Transverse colon (tissue), 4 donors: Measurements from ENCODE around the gene CCNY. TPM values are rescaled to one million over a fixed set of nuclear protein-coding genes. Genes with fewer than 3 reads are reported as not detected.

Experiments used
- DNase-seq: peaks from one replicate; pipeline ENCODE4 v3.0.0-alpha.2; 2019
- H3K27ac ChIP-seq, 4 donors: fragments of 200-600 bp; sonication (generic); 2 replicates each; pipeline ENCODE4 v1.5.1; 2016 to 2018; ENCODE audit warnings: inconsistent platforms in 4 of 4
- H3K27me3 ChIP-seq: fragments of 200-600 bp; sonication (generic); 2 replicates; pipeline ENCODE4 v1.5.1; 2017; ENCODE audit warnings: inconsistent platforms
- H3K36me3 ChIP-seq, 4 donors: fragments of 200-600 bp; sonication (generic); 2 replicates each; pipeline ENCODE4 v1.5.1; 2017 to 2019; ENCODE audit warnings: inconsistent platforms in 4 of 4
- H3K4me1 ChIP-seq, 4 donors: fragments of 200-600 bp; sonication (generic); 2 replicates each; pipeline ENCODE4 v1.5.1; 2017 to 2020; ENCODE audit warnings: inconsistent platforms in 4 of 4
- H3K4me3 ChIP-seq, 4 donors: fragments of 200-600 bp; sonication (generic); 1 replicate in 1 of 4; 2 replicates in 3 of 4; pipeline versions ENCODE4 v1.5.1 to v1.6.1; 2017 to 2019; ENCODE audit warnings: inconsistent platforms in 4 of 4
- H3K9me3 ChIP-seq, 2 donors: fragments of 200-600 bp; sonication (generic); 2 replicates each; pipeline ENCODE4 v1.5.1; 2017 to 2019; ENCODE audit warnings: inconsistent platforms in 2 of 2
- CTCF ChIP-seq, 5 experiments: fragments of 200-600 bp in 3 of 5; fragments of 450-650 bp in 2 of 5; sonication (generic) in 3 of 5; IDR thresholded peaks; 1 replicate in 2 of 5; 2 replicates in 3 of 5; pipeline ENCODE4 v1.5.1; 2016 to 2017; ENCODE audit warnings: antibody characterized with exemption in 5 of 5, inconsistent platforms in 3 of 5, mild to moderate bottlenecking in 2 of 5, moderate library complexity in 1 of 5
- EP300 ChIP-seq: sonication (generic); formaldehyde crosslinking; IDR thresholded peaks from one replicate; pipeline ENCODE4 v1.6.1; 2017; ENCODE audit warnings: antibody characterized with exemption, low read depth
- POLR2A ChIP-seq: fragments of 450-650 bp; IDR thresholded peaks from one replicate; pipeline ENCODE4 v1.6.1; 2016; ENCODE audit warnings: antibody characterized with exemption, mild to moderate bottlenecking, moderate library complexity
- POLR2AphosphoS5 ChIP-seq, 3 donors: sonication (generic); formaldehyde crosslinking; IDR thresholded peaks; one replicate each; pipeline ENCODE4 v1.6.1; 2016; ENCODE audit warnings: antibody characterized with exemption in 3 of 3
- WGBS, 2 donors: methylation state at CpG; one replicate each; pipeline ENCODE4 v1.1.5; 2018; ENCODE audit warnings: low coverage in 1 of 2; 5-methylcytosine and 5-hydroxymethylcytosine counted together
- in situ Hi-C, 4 donors: fragments of 200-750 bp; cut with MboI; loops; one replicate each; pipeline versions ENCODE4 v1.15.0 to v1.15.1; 2017; ENCODE audit warnings: low sequenced_read_pairs in 3 of 4, low pct_ligation_motif_present in 1 of 4, low pct_unique_long_range_greater_than_20kb in 1 of 4
- intact Hi-C: fragments of 100-400 bp; cut with DNase I; formaldehyde crosslinking; loops from one replicate; pipeline ENCODE4 v1.15.1; 2023; ENCODE audit warnings: low total_unique reads
- total RNA-seq, 4 donors: library from RNA; depleted of rRNA; stranded (reverse); fragments of >200 nt; gene quantifications; one replicate each; pipeline ENCODE4 v1.1.0, GENCODE V29; 2016

Gene CCNY
- total RNA-seq, 4 donors from 2014 or later: 19.5 to 53.9 (median 41.4) TPM

- DNase-seq: no peak
- 86 to 100% methylated on average over 1 to 6 of the region's 6 CpGs for WGBS, 2 donors
Observed at GRCh38 chr10:35581655-35582054, 245.3 kb downstream of the CCNY start.

DNA sequence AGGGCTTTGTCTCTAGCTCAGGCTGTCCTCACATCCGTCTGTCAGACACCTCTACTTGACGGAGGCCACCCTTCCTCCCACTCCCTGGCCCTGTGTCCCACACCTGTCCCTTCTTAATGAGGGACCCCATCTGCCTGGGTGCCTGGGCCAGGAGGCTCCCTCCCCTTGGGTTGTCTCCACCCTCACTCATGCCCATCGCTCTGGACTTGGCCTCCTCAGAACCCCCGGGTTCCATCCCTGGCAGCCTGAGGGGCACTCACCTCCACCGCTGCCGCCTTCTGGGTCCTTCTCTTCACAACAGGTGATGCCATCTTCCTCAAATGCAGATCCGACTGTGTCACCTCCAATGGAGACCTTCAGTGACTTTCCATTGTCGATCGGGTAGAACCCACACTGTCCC lies 248.6 kb downstream of the CCNY start:
- 93 to 94% methylated on average over 3 to 8 of the region's 9 CpGs for WGBS, 2 donors
- no peaks in the 10 kb centered on the region for H3K9me3 ChIP-seq
- intact Hi-C loops (no loop called here), in situ Hi-C loops (loop anchor here in 1 of 4 donors (25.0 kb wide), 1 partner anchor 348 kb away; no protein-coding TSS in a partner anchor)
- no peak for TF ChIP-seq EP300
- H3K27ac ChIP-seq: no peak overlapping the region
- H3K4me3 ChIP-seq: no peak overlapping the region
- H3K36me3 ChIP-seq: no peaks in the 10 kb centered on the region
- no peak for DNase-seq
- no peaks in the 10 kb centered on the region for H3K4me1 ChIP-seq
- no peaks in the 10 kb centered on the region for H3K27me3 ChIP-seq

More at GRCh38 chr10:35581655-35582054, 245.3 kb downstream of the CCNY start:
- in situ Hi-C loops (loop anchor here in 1 of 4 donors (25.0 kb wide), 1 partner anchor 344 kb away; no protein-coding TSS in a partner anchor), intact Hi-C loops (no loop called here)
- Histone ChIP-seq H3K27me3 (no peaks in the 10 kb centered on the region), H3K4me3 (no peak overlapping the region), H3K4me1 (no peaks in the 10 kb centered on the region), H3K27ac (no peak overlapping the region), H3K36me3 (no peaks in the 10 kb centered on the region), H3K9me3 (no peaks in the 10 kb centered on the region)
- TF ChIP-seq EP300 (no peak), POLR2A (no peak)

DNA sequence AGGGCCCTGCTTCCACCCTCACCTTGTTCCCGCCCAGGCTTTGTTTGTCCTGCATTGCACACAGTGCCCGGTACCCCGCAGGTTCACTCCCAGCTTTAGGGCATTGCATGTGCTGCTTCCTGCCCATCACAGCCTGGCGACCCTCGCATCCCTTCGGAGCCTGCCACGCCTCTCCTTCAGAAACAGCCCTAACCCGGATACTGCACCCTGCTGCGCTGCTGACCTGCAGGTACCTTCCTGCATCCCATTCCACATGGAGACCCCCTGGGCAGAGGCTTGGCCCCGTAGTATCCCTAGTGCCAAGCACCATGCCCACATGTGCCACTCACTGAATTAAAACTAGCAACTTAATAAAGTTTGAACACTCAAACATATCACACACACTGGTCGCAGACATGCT lies 249.0 kb downstream of the CCNY start:
- Histone ChIP-seq H3K27me3 (no peaks in the 10 kb centered on the region), H3K36me3 (no peaks in the 10 kb centered on the region), H3K27ac (no peak overlapping the region), H3K9me3 (no peaks in the 10 kb centered on the region), H3K4me1 (no peaks in the 10 kb centered on the region), H3K4me3 (no peak overlapping the region)
- intact Hi-C loops (no loop called here), in situ Hi-C loops (loop anchor here in 1 of 4 donors (25.0 kb wide), 1 partner anchor 348 kb away; no protein-coding TSS in a partner anchor)
- WGBS, 2 donors: 94 to 95% methylated on average over 5 to 11 of the region's 11 CpGs
- TF ChIP-seq POLR2A (no peak), CTCF (IDR thresholded peaks at IDR 0.05) (no peak), POLR2AphosphoS5 (IDR thresholded peaks at IDR 0.05) (no peak), EP300 (no peak)
- no peak for DNase-seq

- H3K27me3 ChIP-seq: no peaks in the 10 kb centered on the region
- TF ChIP-seq POLR2AphosphoS5 (IDR thresholded peaks at IDR 0.05) (no peak), EP300 (no peak), POLR2A (no peak), CTCF (IDR thresholded peaks at IDR 0.05) (no peak)
- no peaks in the 10 kb centered on the region for H3K4me1 ChIP-seq
- no peak for DNase-seq
- H3K9me3 ChIP-seq: no peaks in the 10 kb centered on the region
- H3K4me3 ChIP-seq: no peak overlapping the region
- H3K27ac ChIP-seq: no peak overlapping the region
- no peaks in the 10 kb centered on the region for H3K36me3 ChIP-seq
- in situ Hi-C loops: loop anchor here in 1 of 4 donors (25.0 kb wide), 1 partner anchor 349 kb away; no protein-coding TSS in a partner anchor
- 35 to 39% methylated on average over 4 to 8 of the region's 8 CpGs for WGBS, 2 donors
- intact Hi-C loops: no loop called here
Observed at GRCh38 chr10:35585903-35586535, 249.7 kb downstream of the CCNY start.

DNA sequence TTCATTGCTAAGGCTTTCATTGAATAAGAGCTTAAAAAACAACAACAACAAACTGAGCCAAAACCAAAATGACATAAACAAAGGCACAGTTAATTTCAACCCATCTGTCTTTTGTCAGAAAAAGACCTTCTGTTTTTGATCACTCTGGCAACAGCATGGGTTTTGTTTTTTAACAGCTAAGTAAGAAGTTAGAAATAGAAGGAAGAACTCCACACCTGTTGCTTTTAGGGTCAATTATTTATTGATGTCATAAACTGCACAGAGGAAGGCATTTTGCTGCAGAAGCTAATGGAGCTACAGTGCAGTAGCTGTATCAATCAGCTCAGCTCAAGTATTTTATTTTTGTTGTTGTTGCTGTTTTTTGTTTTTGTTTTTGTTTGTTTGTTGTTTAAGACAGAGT lies 252.5 kb downstream of the CCNY start:
- DNase-seq: no peak
- TF ChIP-seq POLR2A (no peak), CTCF (IDR thresholded peaks at IDR 0.05) (no peak)
- intact Hi-C loops: no loop called here

More for the DNA sequence above, 252.5 kb downstream of the CCNY start:
- Histone ChIP-seq H3K4me1 (no peaks in the 10 kb centered on the region), H3K36me3 (no peaks in the 10 kb centered on the region), H3K4me3 (no peak overlapping the region), H3K9me3 (no peaks in the 10 kb centered on the region), H3K27me3 (no peaks in the 10 kb centered on the region), H3K27ac (no peak overlapping the region)
- in situ Hi-C loops: loop anchor here in 1 of 4 donors (25.0 kb wide), 1 partner anchor 352 kb away; no protein-coding TSS in a partner anchor
